NCI-H187 (cell line): ENCODE results near the gene CUTC.
"Not testable (repeated sequence)": the region's sequence is repeated elsewhere in the genome, so short reads cannot be mapped to it uniquely, and the experiment has no call there.

Source experiments
- DNase-seq, 2 experiments: peaks; one replicate each; lab custom pipeline; 2025; lab: John Stamatoyannopoulos, UW

Gene CUTC

DNA sequence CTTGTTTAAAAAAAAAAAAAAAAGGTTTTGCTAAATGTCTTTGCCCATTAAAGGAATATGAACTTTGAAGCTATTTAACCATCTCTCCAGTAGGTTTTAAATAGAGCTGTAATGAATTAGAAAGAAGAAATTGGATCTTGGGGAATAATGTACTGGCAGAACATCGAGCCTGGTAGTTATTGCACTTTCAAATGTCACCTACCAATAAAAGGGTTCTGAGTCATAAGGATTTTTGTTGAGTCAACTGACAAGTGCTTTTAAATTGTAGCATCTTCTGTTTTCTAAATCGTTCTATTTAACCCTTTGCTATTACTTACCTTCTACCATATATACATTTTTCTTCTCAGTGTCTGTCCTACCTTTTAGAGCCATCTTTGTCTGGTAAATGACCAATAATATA lies 10.7 kb downstream of the CUTC start:
- no peak for DNase-seq

DNA sequence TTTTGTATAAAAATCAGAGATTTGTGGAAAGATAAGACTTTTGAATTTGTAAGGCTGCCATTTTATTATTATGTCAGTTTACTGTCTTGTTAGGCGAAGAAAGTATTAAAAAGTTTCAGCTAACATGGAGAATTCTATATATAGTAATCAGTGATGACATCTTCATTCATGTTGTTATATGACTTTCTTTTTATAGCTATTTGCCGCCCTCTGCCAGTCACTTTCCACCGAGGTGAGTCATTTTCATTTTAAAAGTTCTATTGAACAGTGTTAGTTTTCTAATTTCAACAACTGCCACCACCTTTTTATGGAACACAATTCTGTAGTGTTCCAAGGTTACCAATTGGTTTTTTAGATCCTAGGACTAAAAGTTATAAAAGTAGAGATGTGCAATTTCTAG lies 11.8 kb downstream of the CUTC start:
- DNase-seq: no peak

DNA sequence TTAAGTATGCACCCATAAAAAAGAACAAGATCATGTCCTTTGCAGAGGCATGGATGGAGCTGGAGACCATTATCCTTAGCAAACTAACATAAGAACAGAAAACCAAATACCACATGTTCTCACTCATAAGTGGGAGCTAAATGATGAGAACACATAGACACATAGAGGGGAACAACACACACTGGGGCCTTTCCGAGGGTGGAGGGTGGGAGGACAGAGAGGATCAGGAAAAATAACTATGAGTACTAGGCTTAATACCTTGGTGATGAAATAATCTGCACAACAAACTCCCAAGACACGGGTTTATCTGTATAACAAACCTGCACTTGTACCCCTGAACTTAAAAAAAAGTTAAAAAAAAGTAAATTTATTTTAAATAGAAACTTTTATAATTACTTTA lies 14.1 kb downstream of the CUTC start:
- not testable (repeated sequence) for DNase-seq

DNA sequence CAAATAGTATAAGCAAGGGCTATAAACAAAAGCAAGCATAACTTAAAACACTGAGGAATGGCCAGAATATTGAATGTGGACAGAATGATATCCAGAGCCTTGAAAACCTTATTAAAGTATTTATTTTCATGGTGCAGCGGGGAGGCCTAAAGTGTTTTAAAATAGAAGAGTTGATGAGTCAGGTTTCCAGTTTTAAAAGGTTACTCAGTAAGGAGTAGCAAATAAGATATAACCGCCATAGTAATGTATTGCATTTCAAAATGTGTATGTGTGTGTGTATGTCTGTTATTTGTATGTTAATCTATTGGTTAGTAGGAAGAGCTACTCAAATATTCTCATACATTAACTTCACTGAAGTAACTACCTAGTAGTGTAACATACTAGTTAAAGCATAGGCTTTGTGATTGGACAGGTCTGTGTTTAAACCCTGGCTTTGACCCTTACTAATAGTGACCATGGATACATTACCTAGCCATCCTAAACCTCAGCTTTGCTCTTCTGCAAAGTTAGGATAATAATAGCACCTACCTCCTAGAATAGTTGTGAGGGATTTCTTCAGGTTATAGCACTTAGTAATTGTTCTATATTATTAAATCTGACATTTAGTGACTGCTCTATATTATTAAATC lies 16.9 kb downstream of the CUTC start:
- DNase-seq: no peak

DNA sequence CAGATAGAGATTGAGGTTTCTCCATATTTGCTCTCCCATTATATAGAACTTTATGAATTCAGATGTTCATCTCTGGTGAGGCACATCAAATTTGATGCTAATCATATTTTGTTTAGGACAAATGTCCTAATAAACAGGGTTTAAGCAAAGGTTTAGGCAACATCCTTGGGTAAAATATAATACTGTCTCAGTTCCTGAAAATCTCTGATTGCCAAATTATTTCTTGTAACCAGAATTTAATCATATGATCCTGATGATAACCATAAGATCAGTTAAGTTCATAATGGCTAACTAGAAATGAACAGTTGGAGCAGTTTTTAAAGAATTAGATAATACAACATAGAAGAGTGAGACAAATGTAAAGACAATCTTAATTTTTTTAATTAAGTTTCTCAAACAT lies 18.6 kb downstream of the CUTC start:
- DNase-seq: no peak

DNA sequence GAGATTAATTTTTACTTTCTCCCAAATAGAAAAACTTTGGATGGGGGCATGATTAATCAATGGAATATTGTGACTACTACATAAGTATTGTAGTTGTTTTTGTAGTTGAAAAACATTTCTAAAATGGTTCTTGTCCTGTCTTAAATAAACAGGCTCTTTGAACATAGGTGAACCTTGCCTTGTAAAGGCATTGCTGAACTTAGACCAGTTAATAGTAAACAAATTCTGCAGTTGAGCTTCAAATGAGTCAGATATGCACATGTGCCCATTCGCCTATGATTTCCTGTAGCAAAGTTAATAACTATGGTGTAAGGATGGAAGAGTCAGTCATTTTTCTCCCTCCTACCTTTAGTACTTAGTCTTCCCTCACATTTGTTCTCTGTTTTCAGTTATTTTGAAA lies 22.6 kb downstream of the CUTC start:
- DNase-seq: no peak

DNA sequence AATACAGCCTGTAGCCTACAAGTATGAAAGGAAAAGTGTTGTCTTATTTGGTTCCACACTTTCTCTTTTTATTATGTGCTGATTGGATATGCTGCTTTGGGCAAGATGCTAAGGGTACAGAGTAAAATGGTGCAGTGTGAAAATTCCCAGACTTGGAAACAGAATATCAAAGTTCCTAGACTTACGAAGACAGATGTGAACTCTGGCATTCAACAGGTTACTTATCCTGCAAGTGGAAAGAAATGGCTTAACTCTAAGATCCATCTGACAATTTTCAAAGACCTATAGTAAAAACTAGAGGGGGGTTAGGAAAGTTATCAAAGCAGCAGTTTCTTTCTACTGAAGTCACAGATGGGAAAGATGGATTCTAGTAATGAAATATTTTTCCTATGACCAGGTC lies 24.1 kb downstream of the CUTC start:
- no peak for DNase-seq

DNA sequence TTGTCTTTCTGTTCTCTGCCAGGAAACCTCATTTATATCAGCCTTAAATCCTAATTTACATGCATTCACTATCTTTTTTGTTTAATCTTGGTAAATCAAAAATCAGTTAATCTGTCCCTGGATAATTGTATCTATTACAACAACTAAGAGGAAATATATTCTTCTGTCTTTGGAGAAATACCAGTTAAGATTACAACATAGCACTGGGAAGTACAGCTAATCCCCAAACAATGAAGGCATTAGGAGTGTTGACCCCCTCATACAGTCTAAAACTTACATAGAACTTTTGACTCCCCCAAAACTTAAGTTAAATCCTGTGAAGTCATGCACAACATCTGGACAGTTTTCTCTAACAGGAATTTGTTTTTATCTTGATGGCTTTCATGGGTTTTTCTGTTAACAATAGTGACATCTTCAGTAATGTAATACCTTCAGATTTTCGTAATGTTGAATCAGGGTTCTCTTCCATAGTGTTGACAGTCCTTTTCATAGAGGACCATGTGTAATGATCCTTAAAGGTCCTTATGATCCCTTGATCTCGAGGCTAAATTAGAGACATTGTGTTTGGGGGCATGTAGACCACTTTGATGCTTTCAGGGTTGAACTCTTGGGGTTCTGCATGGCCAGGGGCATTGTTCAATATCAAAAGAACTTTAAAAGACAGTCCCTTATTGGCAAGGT lies 26.3 kb downstream of the CUTC start:
- DNase-seq: no peak

DNA sequence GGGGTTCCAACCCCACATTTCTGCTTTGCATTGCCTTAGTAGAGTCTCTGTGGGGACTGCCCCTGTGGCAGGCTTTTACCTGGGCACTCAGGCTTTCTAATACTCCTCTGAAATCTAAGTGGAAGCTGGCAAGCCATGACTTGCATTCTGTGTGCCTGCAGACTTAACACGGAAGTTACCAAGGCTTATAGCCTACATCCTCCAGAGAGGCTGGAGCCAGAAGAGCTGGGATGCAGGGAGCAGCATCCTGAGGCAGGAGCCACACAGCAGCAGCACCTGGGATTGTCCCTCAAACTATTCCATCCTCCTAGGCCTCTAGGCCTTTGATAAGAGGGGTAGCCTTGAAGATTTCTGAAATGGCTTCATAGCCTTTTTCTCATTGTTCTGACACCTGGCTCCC lies 28.3 kb downstream of the CUTC start:
- DNase-seq: no peak

DNA sequence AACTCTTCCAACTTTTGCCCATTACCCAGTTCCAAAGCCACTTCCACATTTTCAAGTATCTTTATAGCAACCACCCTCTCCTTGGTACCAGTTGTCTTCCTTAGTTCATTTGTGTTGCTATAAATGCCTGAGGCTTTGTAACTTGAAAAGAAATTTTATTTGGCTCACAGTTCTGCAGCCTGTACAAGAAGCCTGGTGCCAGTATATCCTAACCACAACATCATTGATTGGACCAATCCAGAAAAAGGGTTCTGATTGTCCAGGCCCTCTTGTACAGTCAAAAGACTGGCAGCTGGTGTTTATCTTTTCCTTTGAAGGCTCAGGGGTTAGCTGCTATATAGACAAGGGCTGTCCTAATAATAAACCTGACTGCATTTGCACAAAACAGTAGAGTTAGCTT lies 29.3 kb downstream of the CUTC start:
- DNase-seq: no peak

DNA sequence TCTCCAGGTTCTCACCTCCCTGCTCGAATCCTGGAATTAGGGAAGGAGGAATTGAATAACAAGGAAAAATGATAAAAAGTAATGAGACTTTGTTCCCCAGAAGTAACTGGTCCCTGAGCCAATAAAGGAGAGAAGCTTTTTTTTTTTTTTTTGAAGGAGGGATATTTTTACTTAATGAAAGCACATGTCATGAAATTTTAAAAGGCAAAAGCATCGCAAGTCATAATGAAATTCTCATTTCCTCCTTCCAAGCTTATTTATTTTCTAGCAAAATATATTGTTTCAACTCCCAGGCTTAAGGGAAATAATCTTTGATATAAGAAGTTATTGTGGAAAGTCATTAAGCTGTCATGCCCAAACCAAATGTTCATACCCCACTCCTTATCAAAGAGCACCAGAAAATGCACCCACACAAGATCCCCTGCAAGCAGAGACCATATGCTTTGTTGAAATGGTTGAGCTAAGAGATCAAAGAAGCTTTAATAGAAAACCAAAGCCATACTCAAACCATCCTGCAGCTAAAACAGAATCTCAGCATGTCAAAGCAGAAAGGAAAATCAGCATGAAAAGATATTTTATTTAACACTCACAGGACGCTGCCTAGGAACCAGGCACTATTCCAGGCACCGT lies 33.8 kb downstream of the CUTC start:
- no peak for DNase-seq

DNA sequence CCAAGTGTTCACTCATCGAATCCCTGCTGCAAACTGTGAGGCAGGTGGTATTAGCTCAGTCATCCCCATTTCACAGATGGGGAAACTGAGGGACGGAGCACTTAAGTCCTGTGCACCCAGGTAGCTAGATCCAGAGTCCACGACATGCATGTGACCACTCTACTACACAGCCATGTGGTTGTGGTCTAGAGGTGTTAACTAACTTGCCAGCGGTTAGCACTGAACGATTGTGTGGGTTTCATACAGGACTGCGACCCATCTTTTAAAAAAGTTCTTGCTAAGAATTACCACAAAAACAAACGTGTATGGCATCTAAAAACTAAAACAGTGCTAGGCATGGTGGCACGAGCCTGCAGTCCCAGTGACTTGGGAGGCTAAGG lies 34.3 kb downstream of the CUTC start:
- no peak for DNase-seq

DNA sequence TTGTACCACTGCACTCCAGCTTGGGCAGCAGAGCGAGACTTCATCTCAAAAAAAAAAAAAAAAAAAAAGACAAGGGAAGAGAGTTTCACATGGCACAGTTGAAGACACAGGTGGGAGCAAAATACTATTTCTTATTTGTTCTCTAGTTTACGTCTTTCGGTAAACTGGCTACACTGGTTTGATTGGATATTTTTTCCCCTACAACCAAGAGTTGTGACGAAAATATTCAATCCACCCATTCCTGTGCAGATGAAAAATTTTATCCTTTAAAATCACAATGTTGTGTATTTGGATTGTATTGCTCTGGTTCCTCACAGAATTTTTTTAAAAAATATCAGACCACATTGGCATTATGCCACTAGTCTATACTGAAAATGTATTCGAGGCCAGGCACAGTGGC lies 35.9 kb downstream of the CUTC start:
- DNase-seq: no peak

DNA sequence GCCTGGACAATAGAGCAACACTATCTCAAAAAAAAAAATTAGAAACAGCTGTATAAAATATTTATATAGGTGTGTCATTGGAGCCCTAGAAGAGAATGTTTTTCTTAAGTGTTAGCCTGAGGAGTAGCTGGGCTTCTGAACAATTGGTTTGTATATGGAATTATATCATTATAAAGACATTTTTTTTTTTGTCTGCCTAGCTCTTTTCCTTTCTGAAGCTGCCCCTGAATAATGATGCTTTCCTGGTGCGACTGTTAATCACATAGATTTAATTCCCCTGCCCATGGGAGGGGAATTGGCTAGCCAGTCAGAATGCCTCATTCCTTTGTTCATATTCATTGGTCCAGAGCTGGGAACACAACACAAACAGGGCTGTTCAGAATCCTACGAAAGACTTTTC lies 36.5 kb downstream of the CUTC start:
- no peak for DNase-seq

DNA sequence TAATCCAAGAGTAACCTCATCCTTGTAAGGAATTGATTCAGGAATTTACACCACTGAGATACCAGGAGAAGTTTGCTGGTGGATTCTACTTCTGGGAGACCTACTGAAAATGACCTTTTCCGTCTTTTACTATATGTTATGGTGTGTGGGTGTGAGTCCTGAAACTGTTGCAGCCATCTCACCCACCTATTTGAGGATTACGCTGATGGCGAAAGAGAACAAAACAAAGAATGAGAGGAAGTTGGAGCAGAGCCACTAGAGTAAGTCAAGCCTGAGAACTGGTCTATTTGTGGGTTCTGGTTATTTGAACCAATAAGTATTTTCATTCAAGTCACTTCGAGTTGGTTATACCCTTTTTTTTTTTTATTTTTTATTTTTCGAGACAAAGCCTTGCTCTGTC lies 37.7 kb downstream of the CUTC start:
- no peak for DNase-seq

DNA sequence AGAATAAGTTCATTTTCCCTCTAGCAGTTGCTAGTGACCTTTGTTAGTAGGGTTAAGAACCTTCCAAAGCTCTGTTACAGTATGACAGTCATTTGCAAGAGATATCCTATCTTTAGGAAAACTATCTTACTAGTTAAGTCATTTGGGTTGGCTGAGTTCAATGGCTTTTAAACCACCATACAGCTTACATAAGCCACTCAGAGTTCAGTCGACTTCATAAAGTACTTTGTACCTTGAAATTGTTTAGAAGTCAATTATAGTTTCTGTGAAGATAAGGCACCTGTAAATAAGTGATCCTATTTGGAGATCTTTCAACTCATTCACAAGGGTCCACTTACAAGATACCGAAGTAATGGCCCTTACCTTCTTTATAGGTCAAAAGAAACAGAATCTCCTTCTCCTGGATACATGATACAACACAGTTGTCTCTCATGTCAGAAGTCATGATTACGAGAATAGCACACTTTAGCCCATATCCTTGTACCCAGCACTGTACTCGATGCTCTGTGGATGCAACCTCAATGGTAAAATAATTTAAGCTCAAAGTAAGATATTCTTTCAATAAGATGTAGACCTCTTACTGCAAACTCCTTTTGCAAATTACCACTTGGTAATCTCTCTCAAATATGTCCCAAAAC lies 38.5 kb downstream of the CUTC start:
- DNase-seq: no peak

DNA sequence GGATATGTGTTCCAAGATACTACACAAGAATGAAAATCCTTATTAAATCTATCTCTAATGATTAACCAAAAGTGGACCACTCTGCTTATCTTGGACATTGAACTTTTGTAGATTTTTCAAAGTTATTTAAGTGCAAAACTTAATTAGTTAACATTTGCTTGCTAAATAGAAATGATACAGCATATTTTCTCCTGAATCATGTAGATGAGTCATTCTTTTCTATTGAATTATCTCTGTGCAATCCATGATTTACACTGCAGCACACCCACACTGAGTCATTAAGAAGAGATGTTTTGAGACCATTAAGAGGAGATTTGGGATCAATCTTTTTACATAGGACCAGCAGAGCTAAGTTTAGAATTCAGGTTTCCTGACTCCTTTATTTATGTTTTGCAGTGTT lies 43.8 kb downstream of the CUTC start:
- DNase-seq: no peak

DNA sequence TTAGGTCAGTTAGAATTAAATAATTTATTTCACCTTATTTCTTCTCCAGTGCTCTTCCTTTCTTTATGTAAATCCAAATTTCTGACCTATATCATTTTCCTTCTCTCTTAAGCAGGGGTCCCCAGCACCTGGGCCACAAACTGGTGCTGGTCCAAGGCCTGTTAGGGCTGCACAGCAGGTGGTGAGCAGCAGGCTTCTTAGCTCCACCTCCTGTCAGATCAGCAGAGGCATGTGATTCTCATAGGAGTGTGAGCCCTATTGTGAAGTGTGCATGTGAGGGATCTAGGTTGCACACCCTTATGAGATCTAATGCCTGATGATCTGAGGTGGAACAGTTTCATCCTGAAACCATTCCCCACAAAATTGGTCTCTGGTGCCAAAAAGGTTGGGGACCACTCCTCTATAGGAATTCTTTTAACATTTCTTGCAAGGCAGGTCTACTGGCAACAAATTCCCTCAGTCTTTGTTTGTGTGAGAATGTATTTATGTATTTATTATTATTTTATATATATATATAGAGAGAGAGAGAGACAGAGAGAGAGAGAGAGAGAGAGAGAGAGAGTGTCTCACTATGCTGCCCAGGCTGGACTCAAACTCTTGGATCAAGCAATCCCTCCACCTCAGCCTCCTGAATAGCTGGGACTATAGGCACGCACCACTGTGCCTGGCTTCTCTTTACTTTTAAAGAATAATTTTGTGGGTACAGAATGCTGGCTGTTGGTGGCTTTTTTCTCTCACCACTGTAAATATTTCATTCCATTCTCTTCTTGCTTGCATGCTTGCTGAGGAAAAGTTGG lies 46.1 kb downstream of the CUTC start:
- no peak for DNase-seq

DNA sequence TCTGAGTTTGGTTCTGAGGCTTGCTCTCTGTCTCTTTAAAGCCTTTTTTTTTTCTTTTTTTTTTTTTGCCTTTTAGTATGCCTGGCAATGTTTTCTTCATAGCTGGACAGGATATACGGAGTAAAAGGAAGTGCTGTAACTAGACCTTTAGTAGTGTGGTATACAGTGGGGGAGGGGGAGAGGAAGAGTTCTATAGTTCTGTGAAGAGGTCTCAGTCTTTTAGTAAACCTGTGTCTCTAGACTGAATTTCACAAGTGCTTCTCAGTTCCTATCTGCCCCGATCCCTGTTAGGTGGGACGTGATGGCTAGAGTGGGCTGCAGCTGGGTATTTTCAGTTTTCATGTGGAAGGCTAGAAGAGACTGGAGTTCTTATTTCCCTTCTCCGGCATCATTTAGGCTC lies 47.3 kb downstream of the CUTC start:
- no peak for DNase-seq

DNA sequence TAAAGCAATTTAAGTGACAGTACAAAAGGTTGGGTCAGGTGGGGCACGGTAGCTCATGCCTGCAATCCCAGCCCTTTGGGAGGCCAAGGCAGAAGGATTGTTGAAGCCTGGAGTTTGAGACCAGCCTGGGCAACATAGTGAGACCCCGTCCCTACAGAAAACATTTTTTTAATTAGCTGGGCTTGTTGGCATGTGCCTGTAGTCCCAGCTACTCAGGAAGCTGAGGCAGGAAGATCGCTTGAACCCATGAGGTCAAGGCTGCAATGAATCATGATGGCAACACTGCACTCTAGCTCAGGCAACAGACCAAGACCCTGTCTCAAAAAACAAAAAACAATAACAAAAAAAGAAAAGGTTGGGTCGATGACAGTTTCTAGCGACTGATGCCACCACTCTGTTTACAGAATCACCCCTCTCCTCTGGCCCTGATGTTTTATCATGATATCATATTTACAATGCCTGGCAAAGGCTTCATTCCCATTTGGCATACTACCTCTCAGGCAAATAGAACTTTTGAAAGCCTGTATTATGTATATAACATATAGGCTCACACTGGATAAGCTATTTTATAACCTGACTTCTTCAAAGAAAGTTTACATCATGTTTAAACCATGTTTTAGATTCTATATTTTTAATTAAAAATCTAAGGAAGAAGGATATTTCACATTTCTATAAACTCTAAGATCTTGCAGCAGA lies 49.8 kb downstream of the CUTC start:
- no peak for DNase-seq

DNA sequence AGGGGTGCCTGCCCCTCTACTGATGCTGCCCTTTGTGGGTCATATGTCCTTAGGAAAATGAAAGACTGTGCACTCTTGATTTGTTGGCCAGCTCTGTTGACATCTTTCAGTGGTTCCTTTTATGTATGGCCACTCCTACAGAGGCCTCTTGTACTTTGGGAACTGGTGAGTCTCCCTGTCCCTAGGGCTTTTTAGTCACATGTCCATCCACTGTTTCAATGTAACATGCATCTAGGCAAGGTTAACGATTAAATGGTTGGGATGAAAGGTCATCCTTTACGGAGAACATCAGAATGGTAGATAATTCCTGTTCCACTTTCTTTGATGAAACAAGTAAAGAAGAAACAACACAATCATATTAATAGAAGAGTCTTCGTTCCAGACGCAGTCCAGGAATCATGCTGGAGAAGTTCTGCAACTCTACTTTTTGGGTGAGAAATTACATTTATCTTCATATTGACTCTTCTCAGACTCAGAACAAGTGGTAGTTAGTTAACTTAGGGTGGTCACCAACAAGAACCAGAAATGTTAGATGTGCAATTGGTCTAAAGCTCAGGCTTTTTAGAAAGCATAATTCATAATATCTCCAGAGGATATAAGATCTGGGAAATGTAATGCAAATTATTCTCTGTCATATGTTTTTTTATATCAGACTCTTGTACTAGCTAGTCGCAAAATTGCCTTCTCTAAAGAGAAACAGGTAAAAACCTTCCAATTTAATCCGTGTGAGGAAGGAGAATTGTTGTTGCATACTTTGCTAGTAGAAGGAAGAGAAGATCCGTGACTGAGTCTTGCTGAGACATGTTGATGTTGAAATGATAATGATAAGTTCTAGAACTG lies 50.6 kb downstream of the CUTC start, which contains the start of gene ABCC2:
ABCC2 (plus strand) TSS at position 194 of the 840 bp plus-strand sequence; CDS start at position 399, 205 bp downstream.
- no peak for DNase-seq
